ENCODE measurements around the gene ESR1. TPM values are rescaled to one million over a fixed set of nuclear protein-coding genes. Genes with fewer than 3 reads are reported as not detected.
A peak's percentile ranks its signal among the peaks of the same experiment; 100 is the strongest.

The ESR1 gene
- total and polyA plus RNA-seq, 2 donors (not counting 3 experiments of a cell fraction or from before 2014, with no cell fraction given): 0.01 TPM; not detected in 1

DNA sequence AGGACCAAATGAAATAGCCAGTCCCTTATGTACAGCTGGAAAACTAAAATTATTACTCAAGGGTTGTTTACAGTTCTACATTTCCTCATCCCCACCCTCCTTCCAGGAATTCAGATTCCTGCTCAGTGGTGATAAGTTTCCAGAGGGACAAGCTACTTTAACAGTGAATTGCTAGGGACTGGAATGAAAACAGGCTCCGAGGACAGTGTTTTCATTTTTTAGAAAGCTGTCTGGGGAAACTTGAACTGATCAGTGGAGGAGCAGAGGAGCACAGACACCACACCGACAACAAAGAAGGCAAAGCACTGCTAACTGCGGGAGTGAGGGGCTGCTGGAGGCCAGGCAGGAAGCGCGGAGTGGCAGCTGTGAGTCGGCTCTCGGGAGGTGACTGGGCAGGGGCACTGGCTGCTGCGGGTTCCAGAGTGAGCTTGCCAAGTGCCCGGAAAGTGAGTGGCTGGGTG, 322.2 kb downstream of the ESR1 start:
- Histone ChIP-seq H3K79me2 (ENCODE audit: control insufficient read depth, insufficient read depth, low read length) (no peaks in the 10 kb centered on the region), H3K36me3 (ENCODE audit: control insufficient read depth in 2 of 2, extremely low read depth in 1 of 2, insufficient read depth in 2 of 2, low read length in 2 of 2) (peaks cover 0 to 4% of the 10 kb centered on the region in 2 experiments), H4K20me1 (replicated peaks; ENCODE audit: control insufficient read depth, extremely low read depth, insufficient read depth, low read length) (no peaks in the 10 kb centered on the region), H3K9me3 (replicated peaks; ENCODE audit: control insufficient read depth, insufficient read depth, low read length) (no peaks in the 10 kb centered on the region), H3K4me2 (ENCODE audit: insufficient read depth, low read length) (peak overlapping the region; percentile 81), H3K4me3 (replicated peaks in 1 of 3; ENCODE audit: insufficient read depth in 1 of 3, low read depth in 1 of 3, low read length in 3 of 3) (peak overlapping the region; percentile 13 to 65 (median 22)), H3K9me1 (replicated peaks; ENCODE audit: control insufficient read depth, extremely low read depth, insufficient read depth, low read length) (no peaks in the 10 kb centered on the region), H3K9ac (replicated peaks; ENCODE audit: extremely low read depth, insufficient read depth, low read length) (peak overlapping the region; percentile 71), H3K27ac (ENCODE audit: insufficient read depth, low read depth, low read length) (peak overlapping the region; percentile 73), H3K27me3 (ENCODE audit: control insufficient read depth in 2 of 2, insufficient read depth in 2 of 2, low read length in 2 of 2) (no peaks in the 10 kb centered on the region), H3K4me1 (ENCODE audit: control insufficient read depth, extremely low read depth, insufficient read depth, low read length) (peaks cover 14% of the 10 kb centered on the region), H2AFZ (ENCODE audit: low read depth, low read length) (peak overlapping the region; percentile 99)
- TF ChIP-seq GATA2 (IDR thresholded peaks at IDR 0.05; ENCODE audit: insufficient read depth, insufficient read length, low read depth, low read length) (peak; percentile 25), FOS (IDR thresholded peaks at IDR 0.05; ENCODE audit: borderline replicate concordance, insufficient read depth, low read length) (peak; percentile 4), MAX (IDR thresholded peaks at IDR 0.05; ENCODE audit: insufficient read depth, insufficient read length) (no peak)
- dilution Hi-C loops (cut with MboI; ENCODE audit: extremely low pct_ligation_motif_present, low sequenced_read_pairs) (no loop called here), intact Hi-C loops (cut with micrococcal nuclease) (loop anchor here (5.0 kb wide), 1 partner anchor 143 kb away; no protein-coding TSS in a partner anchor)
- POLR2A ChIA-PET: interaction anchor here (0.6 to 0.7 kb wide), 2 partner anchors 61 to 371 kb away, joined by 5 to 6 read pairs; no protein-coding TSS in a partner anchor
- peak; percentile 92 for DNase-seq (ENCODE audit: low read depth, low spot score)
- FAIRE-seq: no peak
- CTCF ChIA-PET: interaction anchor here (1.1 to 1.2 kb wide), 2 partner anchors 209 to 364 kb away, joined by 4 to 11 read pairs; no protein-coding TSS in a partner anchor
- no TSS peak for BruUV-seq (replicated peaks)

- Histone ChIP-seq H3K9me3 (replicated peaks; ENCODE audit: control insufficient read depth, insufficient read depth, low read length) (no peaks in the 10 kb centered on the region), H3K36me3 (ENCODE audit: control insufficient read depth in 2 of 2, extremely low read depth in 1 of 2, insufficient read depth in 2 of 2, low read length in 2 of 2) (peaks cover 0 to 4% of the 10 kb centered on the region in 2 experiments), H3K79me2 (ENCODE audit: control insufficient read depth, insufficient read depth, low read length) (no peaks in the 10 kb centered on the region), H3K4me3 (replicated peaks in 1 of 3; ENCODE audit: insufficient read depth in 1 of 3, low read depth in 1 of 3, low read length in 3 of 3) (no peak overlapping the region), H3K9me1 (replicated peaks; ENCODE audit: control insufficient read depth, extremely low read depth, insufficient read depth, low read length) (no peaks in the 10 kb centered on the region), H3K27ac (ENCODE audit: insufficient read depth, low read depth, low read length) (no peak overlapping the region), H3K4me2 (ENCODE audit: insufficient read depth, low read length) (peak overlapping the region; percentile 81), H3K4me1 (ENCODE audit: control insufficient read depth, extremely low read depth, insufficient read depth, low read length) (peaks cover 14% of the 10 kb centered on the region), H3K27me3 (ENCODE audit: control insufficient read depth in 2 of 2, insufficient read depth in 2 of 2, low read length in 2 of 2) (no peaks in the 10 kb centered on the region), H3K9ac (replicated peaks; ENCODE audit: extremely low read depth, insufficient read depth, low read length) (peak overlapping the region; percentile 71), H2AFZ (ENCODE audit: low read depth, low read length) (peak overlapping the region; percentile 20), H4K20me1 (replicated peaks; ENCODE audit: control insufficient read depth, extremely low read depth, insufficient read depth, low read length) (no peaks in the 10 kb centered on the region)
- FAIRE-seq (no peak), DNase-seq (ENCODE audit: low read depth, low spot score) (peak; percentile 35)
- dilution Hi-C loops (cut with MboI; ENCODE audit: extremely low pct_ligation_motif_present, low sequenced_read_pairs) (no loop called here), intact Hi-C loops (cut with micrococcal nuclease) (no loop called here)
- no peak for TF ChIP-seq MAX (IDR thresholded peaks at IDR 0.05; ENCODE audit: insufficient read depth, insufficient read length)
- TF ChIP-seq POLR2A (IDR thresholded peaks at IDR 0.05; ENCODE audit: low read depth, low read length): no peak
- no peak for TF ChIP-seq POLR2AphosphoS5 (IDR thresholded peaks at IDR 0.05; ENCODE audit: insufficient read depth, low read depth, low read length)
- no peak for TF ChIP-seq MYC (IDR thresholded peaks at IDR 0.05; ENCODE audit: low read depth, low read length)
- TF ChIP-seq, protein P1, sequence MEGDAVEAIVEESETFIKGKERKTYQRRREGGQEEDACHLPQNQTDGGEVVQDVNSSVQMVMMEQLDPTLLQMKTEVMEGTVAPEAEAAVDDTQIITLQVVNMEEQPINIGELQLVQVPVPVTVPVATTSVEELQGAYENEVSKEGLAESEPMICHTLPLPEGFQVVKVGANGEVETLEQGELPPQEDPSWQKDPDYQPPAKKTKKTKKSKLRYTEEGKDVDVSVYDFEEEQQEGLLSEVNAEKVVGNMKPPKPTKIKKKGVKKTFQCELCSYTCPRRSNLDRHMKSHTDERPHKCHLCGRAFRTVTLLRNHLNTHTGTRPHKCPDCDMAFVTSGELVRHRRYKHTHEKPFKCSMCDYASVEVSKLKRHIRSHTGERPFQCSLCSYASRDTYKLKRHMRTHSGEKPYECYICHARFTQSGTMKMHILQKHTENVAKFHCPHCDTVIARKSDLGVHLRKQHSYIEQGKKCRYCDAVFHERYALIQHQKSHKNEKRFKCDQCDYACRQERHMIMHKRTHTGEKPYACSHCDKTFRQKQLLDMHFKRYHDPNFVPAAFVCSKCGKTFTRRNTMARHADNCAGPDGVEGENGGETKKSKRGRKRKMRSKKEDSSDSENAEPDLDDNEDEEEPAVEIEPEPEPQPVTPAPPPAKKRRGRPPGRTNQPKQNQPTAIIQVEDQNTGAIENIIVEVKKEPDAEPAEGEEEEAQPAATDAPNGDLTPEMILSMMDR (IDR thresholded peaks at IDR 0.05; ENCODE audit: extremely low read depth in 1 of 2, insufficient read depth in 1 of 2, low read depth in 1 of 2, low read length in 2 of 2): no peak
- no peak for TF ChIP-seq GATA2 (IDR thresholded peaks at IDR 0.05; ENCODE audit: insufficient read depth, insufficient read length, low read depth, low read length)
- TF ChIP-seq EZH2 (IDR thresholded peaks at IDR 0.05; ENCODE audit: borderline replicate concordance, low read depth, low read length, severe bottlenecking): no peak
- no peak for TF ChIP-seq FOS (IDR thresholded peaks at IDR 0.05; ENCODE audit: borderline replicate concordance, insufficient read depth, low read length)
- no peak for TF ChIP-seq JUN (IDR thresholded peaks at IDR 0.05; ENCODE audit: borderline replicate concordance, insufficient read depth, insufficient read length, low read depth)
- CTCF ChIA-PET: interaction anchor here (1.2 to 2.3 kb wide), 2 partner anchors 365 kb away, joined by 8 to 11 read pairs; no protein-coding TSS in a partner anchor
- BruUV-seq (replicated peaks): no TSS peak
- POLR2A ChIA-PET: interaction anchor here (0.6 kb wide), 1 partner anchor 372 kb away, joined by 6 read pairs; no protein-coding TSS in a partner anchor
Measured at GRCh38 chr6:152130441-152130840, 323.0 kb downstream of the ESR1 start.
